Measurements from ENCODE around the gene APBA2.
"Not testable (repeated sequence)": the region's sequence is repeated elsewhere in the genome, so short reads cannot be mapped to it uniquely, and the experiment has no call there.

APBA2 gene

GRCh38 chr15:29142129-29142747, 256.5 kb downstream of the APBA2 start:
- DNase-seq, result no peak

DNA sequence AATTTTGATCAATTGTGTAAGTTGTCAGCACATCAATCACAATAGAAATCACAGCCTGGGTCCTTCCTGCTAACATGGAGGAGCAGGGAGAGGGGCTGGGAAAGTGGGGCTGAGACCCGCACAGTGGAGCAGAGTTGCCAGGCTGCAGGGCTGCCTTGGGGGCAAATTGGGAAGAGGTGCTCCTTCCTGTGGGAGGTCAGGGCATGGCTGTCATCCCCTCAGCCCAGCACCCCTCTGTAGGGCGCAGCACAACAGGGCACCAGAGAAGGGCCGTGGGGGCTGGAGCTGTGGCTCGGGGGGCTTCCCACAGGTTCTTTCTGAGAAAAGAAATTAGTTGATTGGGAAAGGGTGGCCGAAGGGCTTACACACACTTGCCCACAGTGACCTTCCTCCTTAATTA, 257.5 kb downstream of the APBA2 start:
- DNase-seq, result no peak

DNA sequence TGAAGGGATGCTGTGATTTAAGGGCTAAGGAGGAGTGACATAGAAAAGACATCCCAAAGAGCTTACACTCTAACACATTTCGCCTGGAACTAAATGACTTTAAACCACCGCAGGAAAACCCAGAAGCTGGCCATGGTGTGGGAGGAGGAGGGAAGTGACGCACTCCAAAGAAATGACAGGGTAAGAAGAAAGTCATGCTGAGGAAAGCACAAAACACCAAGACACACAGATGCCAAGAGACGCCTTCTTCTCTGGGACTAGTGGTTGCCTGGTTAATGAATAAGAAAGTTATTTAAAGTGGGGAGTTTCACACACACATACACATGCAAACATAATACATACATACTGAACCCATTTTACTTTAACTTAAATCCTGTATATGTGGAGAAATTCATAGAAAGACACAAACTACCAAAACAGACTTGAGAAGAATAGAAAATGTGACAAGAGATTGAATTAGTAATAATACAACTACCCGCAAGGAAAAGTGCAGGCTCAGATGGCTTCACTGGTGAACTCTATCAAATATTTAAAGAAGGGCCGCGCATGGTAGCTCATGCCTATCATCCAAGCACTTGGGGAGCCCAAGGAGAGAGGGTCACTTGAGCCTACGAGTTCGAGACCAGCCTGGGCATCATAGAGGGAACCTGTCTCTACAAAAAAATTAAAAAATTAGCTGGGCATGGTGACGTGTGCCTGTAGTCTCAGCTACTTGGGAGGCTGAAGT, 258.3 kb downstream of the APBA2 start:
- DNase-seq, result no peak

DNA sequence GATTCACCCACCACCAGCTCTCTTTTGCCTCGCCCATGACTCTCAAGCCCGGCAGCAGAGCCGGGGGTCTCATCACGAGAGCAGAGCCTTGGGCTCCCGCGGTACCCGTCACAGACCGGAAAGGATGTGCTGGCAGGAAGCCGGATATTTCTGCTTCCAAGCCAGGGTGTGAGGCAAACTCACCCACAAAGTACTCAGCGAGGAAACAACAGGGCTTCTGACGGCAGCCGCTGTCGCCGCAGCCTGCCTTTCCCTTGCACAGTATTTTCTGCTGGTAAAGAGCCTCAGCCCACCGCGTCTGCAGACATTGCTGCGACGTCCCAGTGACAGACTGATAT, 263.9 kb downstream of the APBA2 start:
- no peak for DNase-seq

DNA sequence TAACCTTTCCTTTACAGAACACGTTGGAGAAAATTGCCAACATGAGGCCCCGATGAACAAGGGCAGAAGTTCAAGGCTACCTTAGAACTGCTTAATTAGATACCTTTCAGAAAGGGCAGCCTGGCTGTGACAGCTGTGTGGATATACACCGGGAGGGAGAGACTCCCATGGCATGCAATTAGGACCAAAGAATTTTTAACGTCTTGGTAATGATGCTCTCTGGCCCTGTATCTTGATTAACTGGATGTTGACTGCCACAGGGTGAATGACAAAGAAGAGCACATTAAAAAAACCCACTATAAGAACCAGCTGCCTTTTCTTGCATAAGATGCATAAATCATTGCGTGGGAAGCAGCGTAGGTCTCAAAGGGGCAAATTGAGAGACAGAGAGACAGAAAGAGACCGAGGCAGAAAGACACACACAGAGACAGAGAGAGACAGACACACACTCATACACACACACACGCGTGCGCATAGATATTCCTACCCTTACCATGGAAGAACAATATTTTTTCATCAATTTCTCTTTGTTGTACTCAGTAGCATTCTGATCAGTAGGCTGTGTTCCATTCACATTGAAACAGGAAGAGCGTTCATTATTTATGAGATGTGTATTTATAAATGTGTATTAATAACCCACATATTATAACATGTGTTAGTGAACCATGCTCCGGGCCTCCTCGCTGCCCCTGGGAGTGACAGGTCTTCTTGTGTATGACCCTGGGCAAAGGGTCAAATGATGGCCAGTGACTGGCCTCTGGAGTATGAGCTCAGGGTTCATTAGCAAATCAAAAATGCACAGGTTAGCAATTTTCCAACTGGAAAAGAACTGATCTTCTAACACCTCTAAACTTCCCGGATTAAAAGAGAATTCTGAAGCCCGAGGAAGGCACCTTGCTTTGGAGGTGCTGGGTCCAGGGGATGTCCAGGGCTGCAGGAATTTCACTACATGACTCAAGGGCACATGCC, 265.0 kb downstream of the APBA2 start:
- no peak for DNase-seq

- DNase-seq, result no peak
Measured at GRCh38 chr15:29151484-29151857, 265.7 kb downstream of the APBA2 start.

DNA sequence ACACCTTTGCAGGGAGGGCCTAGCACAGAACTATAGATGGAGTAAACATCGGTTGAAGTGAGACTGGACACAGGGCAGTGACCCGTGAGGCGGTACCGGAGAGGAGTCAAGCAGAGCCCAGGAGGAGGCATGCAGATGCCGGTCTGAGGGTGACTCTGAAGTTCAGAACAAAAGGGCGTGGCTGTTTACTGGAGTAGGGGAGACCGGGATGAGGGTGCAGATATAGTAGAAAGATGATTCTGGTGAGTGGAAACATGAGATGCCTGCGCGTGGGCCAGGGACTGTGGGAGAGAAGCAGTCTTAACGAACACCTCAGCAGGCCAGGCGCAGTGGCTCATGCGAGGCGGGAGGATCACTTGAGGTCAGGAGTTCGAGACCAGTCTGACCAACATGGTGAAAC, 270.7 kb downstream of the APBA2 start:
- DNase-seq, result no peak

- no peak for DNase-seq
Measured at GRCh38 chr15:29159771-29160455, 274.1 kb downstream of the APBA2 start.

DNA sequence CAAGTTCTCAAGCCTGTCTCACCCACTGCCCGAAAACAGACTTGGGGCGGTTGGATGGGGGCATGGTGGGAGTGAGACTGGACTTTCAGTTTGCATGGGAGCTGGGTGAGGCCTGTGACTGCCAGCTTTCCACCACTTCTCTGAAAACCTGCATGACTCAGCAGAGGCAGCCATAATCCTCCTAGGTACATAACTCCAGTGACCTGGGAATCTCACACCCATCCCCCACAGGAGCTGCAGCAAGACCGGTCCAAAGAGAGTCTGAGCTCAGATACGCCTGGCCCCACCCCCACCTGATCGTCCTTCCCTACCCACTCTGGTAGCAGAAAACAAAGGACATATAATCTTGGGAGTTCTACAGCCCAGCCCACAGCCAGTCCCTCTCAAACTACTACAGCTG, 276.6 kb downstream of the APBA2 start:
- no peak for DNase-seq

GRCh38 chr15:29167122-29167521, 281.3 kb downstream of the APBA2 start:
- not testable (repeated sequence) for DNase-seq
